MM.1S (cell line): ENCODE measurements around the gene CNTROB.

Experiments
- DNase-seq: peaks from one replicate; pipeline ENCODE4 v3.0.0-alpha.2; 2015
- H2AFZ ChIP-seq: fragments of 300-600 bp; sonication (generic); 2 replicates; pipeline ENCODE4 v1.6.0; 2016; ENCODE audit warnings: antibody characterized with exemption, low read length
- H3F3A ChIP-seq: fragments of 300-600 bp; sonication (generic); 2 replicates; pipeline ENCODE4 v1.6.1; 2016; ENCODE audit warnings: mild to moderate bottlenecking, antibody characterized with exemption, low read length, moderate library complexity, mixed read lengths; ENCODE audit not compliant: insufficient read depth
- H3K27ac ChIP-seq: fragments of 300-600 bp; sonication (generic); 2 replicates; pipeline ENCODE4 v1.5.1; 2016; ENCODE audit warnings: mild to moderate bottlenecking, low read length
- H3K27me3 ChIP-seq: fragments of 300-600 bp; sonication (generic); replicated peaks from 2 replicates; pipeline ENCODE4 v1.6.0; 2016; ENCODE audit warnings: low read length; ENCODE audit not compliant: insufficient read depth
- H3K36me3 ChIP-seq: fragments of 300-600 bp; sonication (generic); replicated peaks from 2 replicates; pipeline ENCODE4 v1.6.1; 2016; ENCODE audit warnings: mild to moderate bottlenecking, low read length, mixed read lengths; ENCODE audit not compliant: insufficient read depth
- H3K4me1 ChIP-seq: fragments of 300-600 bp; sonication (generic); 2 replicates; pipeline ENCODE4 v1.6.1; 2016; ENCODE audit warnings: low read length, mixed read lengths
- H3K4me2 ChIP-seq: fragments of 300-600 bp; sonication (generic); 2 replicates; pipeline ENCODE4 v1.6.0; 2016; ENCODE audit warnings: low read depth, low read length
- H3K4me3 ChIP-seq: fragments of 300-600 bp; sonication (generic); 2 replicates; pipeline ENCODE4 v1.5.1; 2016; ENCODE audit warnings: low read length, mixed read lengths
- H3K79me2 ChIP-seq: fragments of 300-600 bp; sonication (generic); 2 replicates; pipeline ENCODE4 v1.6.1; 2016; ENCODE audit warnings: mixed run types, low read length, mixed read lengths
- H3K9ac ChIP-seq: fragments of 300-600 bp; sonication (generic); 2 replicates; pipeline ENCODE4 v1.6.1; 2016; ENCODE audit warnings: low read length, mixed read lengths
- H3K9me2 ChIP-seq: fragments of 300-600 bp; sonication (generic); replicated peaks from 2 replicates; pipeline ENCODE4 v1.6.1; 2016; ENCODE audit warnings: mild to moderate bottlenecking, low read length, mixed read lengths; ENCODE audit not compliant: insufficient read depth
- H3K9me3 ChIP-seq: fragments of 300-600 bp; sonication (generic); replicated peaks from 2 replicates; pipeline ENCODE4 v1.6.1; 2016; ENCODE audit warnings: mild to moderate bottlenecking, low read length, mixed read lengths; ENCODE audit not compliant: insufficient read depth
- H4K20me1 ChIP-seq: fragments of 300-600 bp; sonication (generic); 2 replicates; pipeline ENCODE4 v1.6.1; 2016; ENCODE audit warnings: mild to moderate bottlenecking, low read length, moderate library complexity, mixed read lengths; ENCODE audit not compliant: insufficient read depth
- EZH2 ChIP-seq: fragments of 300-600 bp; sonication (generic); optimal IDR thresholded peaks from 2 replicates; pipeline ENCODE3; 2017; ENCODE audit warnings: low read depth, mild to moderate bottlenecking, antibody characterized with exemption, low read length, mixed read lengths
- EZH2phosphoT487 ChIP-seq: fragments of 300-600 bp; sonication (generic); IDR thresholded peaks from 2 replicates; pipeline ENCODE4 v1.6.1; 2018; ENCODE audit warnings: antibody characterized with exemption, low read length
- TF ChIP-seq, protein P1 (sequence below): fragments of 300-600 bp; sonication (generic); IDR thresholded peaks from 2 replicates; pipeline ENCODE4 v1.5.1; 2016; ENCODE audit warnings: antibody characterized with exemption, low read length, mixed read lengths

Gene CNTROB

GRCh38 chr17:7932483-7932891 lies 481 bp downstream of the CNTROB start:
- no peaks in the 10 kb centered on the region for H3K9me2 ChIP-seq
- peaks cover 11% of the 10 kb centered on the region for H3K4me1 ChIP-seq
- H3K79me2 ChIP-seq = peaks cover 23% of the 10 kb centered on the region
- no peaks in the 10 kb centered on the region for H3K36me3 ChIP-seq
- DNase-seq = peak; percentile 16
- H3F3A ChIP-seq = no peaks in the 10 kb centered on the region
- peak overlapping the region; percentile 89 for H3K4me2 ChIP-seq
- TF ChIP-seq EZH2phosphoT487 (no peak), EZH2 (no peak)
- TF ChIP-seq, protein P1, sequence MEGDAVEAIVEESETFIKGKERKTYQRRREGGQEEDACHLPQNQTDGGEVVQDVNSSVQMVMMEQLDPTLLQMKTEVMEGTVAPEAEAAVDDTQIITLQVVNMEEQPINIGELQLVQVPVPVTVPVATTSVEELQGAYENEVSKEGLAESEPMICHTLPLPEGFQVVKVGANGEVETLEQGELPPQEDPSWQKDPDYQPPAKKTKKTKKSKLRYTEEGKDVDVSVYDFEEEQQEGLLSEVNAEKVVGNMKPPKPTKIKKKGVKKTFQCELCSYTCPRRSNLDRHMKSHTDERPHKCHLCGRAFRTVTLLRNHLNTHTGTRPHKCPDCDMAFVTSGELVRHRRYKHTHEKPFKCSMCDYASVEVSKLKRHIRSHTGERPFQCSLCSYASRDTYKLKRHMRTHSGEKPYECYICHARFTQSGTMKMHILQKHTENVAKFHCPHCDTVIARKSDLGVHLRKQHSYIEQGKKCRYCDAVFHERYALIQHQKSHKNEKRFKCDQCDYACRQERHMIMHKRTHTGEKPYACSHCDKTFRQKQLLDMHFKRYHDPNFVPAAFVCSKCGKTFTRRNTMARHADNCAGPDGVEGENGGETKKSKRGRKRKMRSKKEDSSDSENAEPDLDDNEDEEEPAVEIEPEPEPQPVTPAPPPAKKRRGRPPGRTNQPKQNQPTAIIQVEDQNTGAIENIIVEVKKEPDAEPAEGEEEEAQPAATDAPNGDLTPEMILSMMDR = no peak
- H3K4me3 ChIP-seq = peak overlapping the region; percentile 93
- H3K9me3 ChIP-seq = no peaks in the 10 kb centered on the region
- peak overlapping the region; percentile 83 for H3K9ac ChIP-seq
- no peaks in the 10 kb centered on the region for H4K20me1 ChIP-seq
- H3K27ac ChIP-seq = peak overlapping the region; percentile 35; the same call in 1 of the 2 replicates
- H2AFZ ChIP-seq = peak overlapping the region; percentile 90
- no peaks in the 10 kb centered on the region for H3K27me3 ChIP-seq

DNA sequence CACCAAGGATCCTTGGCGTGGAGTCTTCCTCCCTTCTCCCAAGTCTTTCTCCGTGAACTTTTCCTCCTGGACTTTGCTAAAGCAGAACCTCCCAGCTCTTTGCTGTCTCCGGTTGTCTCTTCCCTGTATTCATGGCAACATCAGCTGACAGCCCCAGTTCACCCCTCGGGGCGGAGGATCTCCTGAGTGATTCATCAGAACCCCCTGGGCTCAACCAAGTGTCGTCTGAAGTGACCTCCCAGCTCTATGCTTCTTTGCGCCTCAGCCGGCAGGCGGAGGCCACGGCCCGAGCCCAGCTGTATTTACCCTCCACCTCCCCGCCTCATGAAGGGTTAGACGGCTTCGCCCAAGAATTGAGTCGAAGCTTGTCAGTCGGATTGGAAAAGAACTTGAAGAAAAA lies 943 bp downstream of the CNTROB start:
- Histone ChIP-seq H3K9me3 (no peaks in the 10 kb centered on the region), H3K9me2 (no peaks in the 10 kb centered on the region), H3K36me3 (no peaks in the 10 kb centered on the region), H3F3A (no peaks in the 10 kb centered on the region), H3K79me2 (peaks cover 23% of the 10 kb centered on the region), H4K20me1 (no peaks in the 10 kb centered on the region), H3K4me1 (peaks cover 11% of the 10 kb centered on the region), H3K4me2 (peak overlapping the region; percentile 89), H3K27me3 (no peaks in the 10 kb centered on the region), H2AFZ (peak overlapping the region; percentile 90; the same call in 1 of the 2 replicates), H3K27ac (no peak overlapping the region), H3K4me3 (peak overlapping the region; percentile 93), H3K9ac (peak overlapping the region; percentile 83; the same call in 1 of the 2 replicates)
- no peak for DNase-seq
- TF ChIP-seq EZH2phosphoT487 (no peak), EZH2 (no peak)
- TF ChIP-seq, protein P1 = no peak

DNA sequence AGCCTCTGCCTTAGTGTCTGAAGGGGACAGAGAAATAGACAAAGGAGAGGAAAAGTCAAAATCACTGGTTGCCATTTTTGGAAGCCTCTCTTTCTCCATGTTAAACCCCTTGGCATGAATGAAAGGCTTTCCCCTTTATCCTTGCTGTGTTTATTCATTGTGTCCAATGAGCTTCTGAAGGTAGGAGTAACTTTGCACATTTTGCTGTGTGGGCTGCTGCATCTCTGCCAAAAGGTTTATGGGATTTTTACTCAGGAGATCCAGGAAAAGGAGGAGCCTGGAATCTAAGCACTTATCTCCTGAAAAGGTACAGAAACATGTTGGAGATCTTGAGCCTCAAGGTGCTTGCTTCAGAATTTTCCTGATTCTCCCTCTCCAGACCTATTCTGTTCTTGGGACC lies 3.9 kb downstream of the CNTROB start:
- Histone ChIP-seq H3K9ac (no peak overlapping the region), H3K27ac (no peak overlapping the region), H3F3A (no peaks in the 10 kb centered on the region), H3K4me2 (no peak overlapping the region), H3K4me3 (no peak overlapping the region), H3K4me1 (peaks cover 8% of the 10 kb centered on the region), H3K9me3 (no peaks in the 10 kb centered on the region), H3K79me2 (peaks cover 19% of the 10 kb centered on the region), H3K27me3 (no peaks in the 10 kb centered on the region), H3K36me3 (peaks cover 5% of the 10 kb centered on the region; the same call in 1 of the 2 replicates), H4K20me1 (no peaks in the 10 kb centered on the region), H3K9me2 (no peaks in the 10 kb centered on the region), H2AFZ (no peak overlapping the region)
- TF ChIP-seq EZH2phosphoT487 (no peak), EZH2 (no peak)
- TF ChIP-seq, protein P1 = no peak
- DNase-seq = no peak
